Transverse colon (tissue), 4 donors: Measurements from ENCODE around the gene ZFP62. TPM values are rescaled to one million over a fixed set of nuclear protein-coding genes. Genes with fewer than 3 reads are reported as not detected.

Experiments used
- DNase-seq: peaks from one replicate; pipeline ENCODE4 v3.0.0-alpha.2; 2019
- H3K27ac ChIP-seq, 4 donors: fragments of 200-600 bp; sonication (generic); 2 replicates each; pipeline ENCODE4 v1.5.1; 2016 to 2018; ENCODE audit warnings: inconsistent platforms in 4 of 4
- H3K27me3 ChIP-seq: fragments of 200-600 bp; sonication (generic); 2 replicates; pipeline ENCODE4 v1.5.1; 2017; ENCODE audit warnings: inconsistent platforms
- H3K36me3 ChIP-seq, 4 donors: fragments of 200-600 bp; sonication (generic); 2 replicates each; pipeline ENCODE4 v1.5.1; 2017 to 2019; ENCODE audit warnings: inconsistent platforms in 4 of 4
- H3K4me1 ChIP-seq, 4 donors: fragments of 200-600 bp; sonication (generic); 2 replicates each; pipeline ENCODE4 v1.5.1; 2017 to 2020; ENCODE audit warnings: inconsistent platforms in 4 of 4
- H3K4me3 ChIP-seq, 4 donors: fragments of 200-600 bp; sonication (generic); 1 replicate in 1 of 4; 2 replicates in 3 of 4; pipeline versions ENCODE4 v1.5.1 to v1.6.1; 2017 to 2019; ENCODE audit warnings: inconsistent platforms in 4 of 4
- H3K9me3 ChIP-seq, 2 donors: fragments of 200-600 bp; sonication (generic); 2 replicates each; pipeline ENCODE4 v1.5.1; 2017 to 2019; ENCODE audit warnings: inconsistent platforms in 2 of 2
- CTCF ChIP-seq, 5 experiments: fragments of 200-600 bp in 3 of 5; fragments of 450-650 bp in 2 of 5; sonication (generic) in 3 of 5; IDR thresholded peaks; 1 replicate in 2 of 5; 2 replicates in 3 of 5; pipeline ENCODE4 v1.5.1; 2016 to 2017; ENCODE audit warnings: antibody characterized with exemption in 5 of 5, inconsistent platforms in 3 of 5, mild to moderate bottlenecking in 2 of 5, moderate library complexity in 1 of 5
- EP300 ChIP-seq: sonication (generic); formaldehyde crosslinking; IDR thresholded peaks from one replicate; pipeline ENCODE4 v1.6.1; 2017; ENCODE audit warnings: antibody characterized with exemption, low read depth
- POLR2A ChIP-seq: fragments of 450-650 bp; IDR thresholded peaks from one replicate; pipeline ENCODE4 v1.6.1; 2016; ENCODE audit warnings: antibody characterized with exemption, mild to moderate bottlenecking, moderate library complexity
- POLR2AphosphoS5 ChIP-seq, 3 donors: sonication (generic); formaldehyde crosslinking; IDR thresholded peaks; one replicate each; pipeline ENCODE4 v1.6.1; 2016; ENCODE audit warnings: antibody characterized with exemption in 3 of 3
- WGBS, 2 donors: methylation state at CpG; one replicate each; pipeline ENCODE4 v1.1.5; 2018; ENCODE audit warnings: low coverage in 1 of 2; 5-methylcytosine and 5-hydroxymethylcytosine counted together
- in situ Hi-C, 4 donors: fragments of 200-750 bp; cut with MboI; loops; one replicate each; pipeline versions ENCODE4 v1.15.0 to v1.15.1; 2017; ENCODE audit warnings: low sequenced_read_pairs in 3 of 4, low pct_ligation_motif_present in 1 of 4, low pct_unique_long_range_greater_than_20kb in 1 of 4
- intact Hi-C: fragments of 100-400 bp; cut with DNase I; formaldehyde crosslinking; loops from one replicate; pipeline ENCODE4 v1.15.1; 2023; ENCODE audit warnings: low total_unique reads
- total RNA-seq, 4 donors: library from RNA; depleted of rRNA; stranded (reverse); fragments of >200 nt; gene quantifications; one replicate each; pipeline ENCODE4 v1.1.0, GENCODE V29; 2016

Gene ZFP62
- total RNA-seq, 4 donors from 2014 or later = 4.1 to 35.7 (median 26.9) TPM

- no peak overlapping the region for H3K4me3 ChIP-seq
- in situ Hi-C loops = loop anchor here in 1 of 4 donors (10.0 kb wide), 1 partner anchor 65 kb away; no protein-coding TSS in a partner anchor
- 94 to 96% methylated on average over 4 of the region's 4 CpGs for WGBS, 2 donors
- no peak for TF ChIP-seq POLR2AphosphoS5 (IDR thresholded peaks at IDR 0.05)
- TF ChIP-seq CTCF (IDR thresholded peaks at IDR 0.05) = no peak
- TF ChIP-seq POLR2A = no peak
- TF ChIP-seq EP300 = no peak
- intact Hi-C loops = no loop called here
- H3K27me3 ChIP-seq = no peaks in the 10 kb centered on the region
- peaks cover 11 to 38% of the 10 kb centered on the region in 2 donors for H3K9me3 ChIP-seq
- H3K4me1 ChIP-seq = no peaks in the 10 kb centered on the region
- DNase-seq = no peak
- H3K27ac ChIP-seq = no peak overlapping the region
- peaks cover 6 to 51% (median 21%) of the 10 kb centered on the region in 4 donors for H3K36me3 ChIP-seq
Measured at GRCh38 chr5:180849827-180850226, 11.2 kb downstream of the ZFP62 start.

GRCh38 chr5:180848878-180849277 is 12.2 kb downstream of the ZFP62 start:
- no peak overlapping the region for H3K4me3 ChIP-seq
- TF ChIP-seq CTCF (IDR thresholded peaks at IDR 0.05) (no peak), POLR2AphosphoS5 (IDR thresholded peaks at IDR 0.05) (no peak)
- peaks cover 6 to 50% (median 21%) of the 10 kb centered on the region in 4 donors for H3K36me3 ChIP-seq
- 100% methylated on average over 1 of the region's 1 CpG for WGBS, 2 donors
- intact Hi-C loops = no loop called here
- no peaks in the 10 kb centered on the region for H3K27me3 ChIP-seq
- no peaks in the 10 kb centered on the region for H3K4me1 ChIP-seq
- H3K27ac ChIP-seq = no peak overlapping the region
- in situ Hi-C loops = loop anchor here in 1 of 4 donors (10.0 kb wide), 1 partner anchor 64 kb away; no protein-coding TSS in a partner anchor
- DNase-seq = no peak
- peaks cover 11 to 38% of the 10 kb centered on the region in 2 donors for H3K9me3 ChIP-seq

- Histone ChIP-seq H3K27me3 (no peaks in the 10 kb centered on the region), H3K27ac (no peak overlapping the region), H3K36me3 (peaks cover 6 to 50% (median 21%) of the 10 kb centered on the region in 4 donors), H3K4me3 (no peak overlapping the region), H3K4me1 (no peaks in the 10 kb centered on the region), H3K9me3 (peaks cover 11 to 38% of the 10 kb centered on the region in 2 donors)
- in situ Hi-C loops = loop anchor here in 1 of 4 donors (10.0 kb wide), 1 partner anchor 63 kb away; no protein-coding TSS in a partner anchor
- no peak for DNase-seq
- 83 to 98% methylated on average over 1 of the region's 1 CpG for WGBS, 2 donors
- intact Hi-C loops = no loop called here
- TF ChIP-seq POLR2AphosphoS5 (IDR thresholded peaks at IDR 0.05) (no peak), POLR2A (no peak), CTCF (IDR thresholded peaks at IDR 0.05) (no peak), EP300 (no peak)
Measured at GRCh38 chr5:180848265-180848664, 12.8 kb downstream of the ZFP62 start.

GRCh38 chr5:180847026-180847425 is 14.1 kb downstream of the ZFP62 start:
- 55% methylated on average over 3 of the region's 3 CpGs; no CpG with 5 or more reads in 1 of the 2 donors for WGBS, 2 donors
- intact Hi-C loops (no loop called here), in situ Hi-C loops (loop anchor here in 1 of 4 donors (10.0 kb wide), 1 partner anchor 62 kb away; no protein-coding TSS in a partner anchor)
- peaks cover 6 to 46% (median 21%) of the 10 kb centered on the region in 4 donors for H3K36me3 ChIP-seq
- TF ChIP-seq EP300 (no peak), POLR2AphosphoS5 (IDR thresholded peaks at IDR 0.05) (no peak), POLR2A (no peak), CTCF (IDR thresholded peaks at IDR 0.05) (no peak)
- no peak overlapping the region for H3K4me3 ChIP-seq
- no peaks in the 10 kb centered on the region for H3K27me3 ChIP-seq
- H3K27ac ChIP-seq = no peak overlapping the region
- H3K9me3 ChIP-seq = peaks cover 11 to 38% of the 10 kb centered on the region in 2 donors
- no peaks in the 10 kb centered on the region for H3K4me1 ChIP-seq
- DNase-seq = no peak
